Peyer's patch (tissue), 4 donors: ENCODE results near the gene GPR139. TPM values are rescaled to one million over a fixed set of nuclear protein-coding genes. Genes with fewer than 3 reads are reported as not detected.

Source experiments
- DNase-seq, 3 donors: peaks; one replicate each; pipeline ENCODE4 v3.0.0-alpha.2; 2017 to 2019
- H3K27ac ChIP-seq, 4 donors: fragments of 200-600 bp; sonication (generic); one replicate each; pipeline ENCODE4 v1.5.1; 2016 to 2019
- H3K27me3 ChIP-seq, 2 donors: fragments of 200-600 bp; sonication (generic); one replicate each; pipeline ENCODE4 v1.5.1; 2019
- H3K36me3 ChIP-seq, 3 donors: fragments of 200-600 bp; sonication (generic); one replicate each; pipeline ENCODE4 v1.5.1; 2016 to 2019
- H3K4me1 ChIP-seq, 4 donors: fragments of 200-600 bp; sonication (generic); one replicate each; pipeline ENCODE4 v1.5.1; 2016 to 2019
- H3K4me3 ChIP-seq, 4 donors: fragments of 200-600 bp; sonication (generic); 1 replicate in 3 of 4; 2 replicates in 1 of 4; pipeline ENCODE4 v1.5.1; 2016 to 2019; ENCODE audit warnings: mild to moderate bottlenecking in 1 of 4
- H3K9me3 ChIP-seq, 4 donors: fragments of 200-600 bp; sonication (generic); one replicate each; pipeline ENCODE4 v1.5.1; 2016 to 2019; ENCODE audit warnings: mild to moderate bottlenecking in 1 of 4
- POLR2A ChIP-seq, 2 donors: fragments of 450-650 bp; IDR thresholded peaks; one replicate each; pipeline ENCODE4 v1.5.1; 2017; ENCODE audit warnings: antibody characterized with exemption in 2 of 2, mild to moderate bottlenecking in 2 of 2, moderate library complexity in 2 of 2
- total RNA-seq, 4 donors: library from RNA; depleted of rRNA; stranded (reverse); fragments of >200 nt; gene quantifications; one replicate each; pipeline ENCODE4 v1.1.0, GENCODE V29; 2016
- TF ChIP-seq, protein P1 (sequence below), 6 experiments: fragments of 450-650 bp in 4 of 6; fragments of 200-600 bp in 2 of 6; sonication (generic) in 1 of 6; IDR thresholded peaks; one replicate each; pipeline ENCODE4 v1.5.1; 2017 to 2019; ENCODE audit warnings: antibody characterized with exemption in 6 of 6, mild to moderate bottlenecking in 3 of 6, moderate library complexity in 1 of 6

Gene GPR139
- total RNA-seq, 4 donors from 2014 or later: not detected

DNA sequence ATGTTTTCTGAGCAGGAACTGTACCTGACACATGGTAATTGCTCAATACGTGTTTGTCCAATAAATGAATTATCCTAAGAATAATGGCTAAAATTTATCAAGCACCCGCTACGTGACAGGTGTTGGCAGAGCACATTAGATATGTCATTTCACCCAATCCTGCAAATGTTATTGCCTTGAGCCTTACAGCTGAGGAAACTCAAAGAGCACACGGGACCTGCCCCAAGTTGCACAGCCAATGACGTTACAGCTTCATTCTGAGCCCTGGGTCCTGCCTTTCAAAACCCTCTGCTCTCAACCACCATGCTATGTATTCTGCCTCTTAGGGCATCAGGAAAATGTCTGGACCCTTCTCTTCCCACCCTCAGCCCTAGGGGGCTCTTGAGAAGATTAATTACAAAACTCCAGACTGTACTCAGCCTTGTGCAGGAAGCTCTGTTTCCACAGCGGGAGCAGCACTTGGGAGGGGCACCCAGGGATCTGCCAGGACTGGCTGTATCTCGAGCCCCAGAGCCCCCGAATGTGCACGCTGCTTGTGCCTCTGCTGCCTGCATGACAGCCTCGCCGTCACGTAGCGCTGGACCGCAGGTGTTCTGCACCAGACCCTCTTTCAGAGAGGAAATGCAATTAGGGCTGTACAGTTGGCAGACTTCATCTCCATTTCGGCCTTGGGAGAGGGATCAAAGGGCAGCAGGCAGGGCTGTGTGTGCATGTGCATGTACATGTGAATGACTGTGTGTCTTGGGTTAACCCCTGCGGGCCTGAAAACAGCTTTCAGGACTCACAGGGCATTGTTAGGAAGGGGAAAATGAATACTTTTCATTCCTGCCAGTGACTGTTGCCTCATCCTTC is 71.6 kb downstream of the GPR139 start:
- Histone ChIP-seq H3K27ac (no peak overlapping the region), H3K27me3 (no peaks in the 10 kb centered on the region), H3K4me3 (peak overlapping the region in 1 of 4 donors; percentile 26), H3K4me1 (no peaks in the 10 kb centered on the region), H3K9me3 (no peaks in the 10 kb centered on the region), H3K36me3 (no peaks in the 10 kb centered on the region)
- DNase-seq: peak in 2 of 3 donors; percentile 57 to 65
- TF ChIP-seq, protein P1, sequence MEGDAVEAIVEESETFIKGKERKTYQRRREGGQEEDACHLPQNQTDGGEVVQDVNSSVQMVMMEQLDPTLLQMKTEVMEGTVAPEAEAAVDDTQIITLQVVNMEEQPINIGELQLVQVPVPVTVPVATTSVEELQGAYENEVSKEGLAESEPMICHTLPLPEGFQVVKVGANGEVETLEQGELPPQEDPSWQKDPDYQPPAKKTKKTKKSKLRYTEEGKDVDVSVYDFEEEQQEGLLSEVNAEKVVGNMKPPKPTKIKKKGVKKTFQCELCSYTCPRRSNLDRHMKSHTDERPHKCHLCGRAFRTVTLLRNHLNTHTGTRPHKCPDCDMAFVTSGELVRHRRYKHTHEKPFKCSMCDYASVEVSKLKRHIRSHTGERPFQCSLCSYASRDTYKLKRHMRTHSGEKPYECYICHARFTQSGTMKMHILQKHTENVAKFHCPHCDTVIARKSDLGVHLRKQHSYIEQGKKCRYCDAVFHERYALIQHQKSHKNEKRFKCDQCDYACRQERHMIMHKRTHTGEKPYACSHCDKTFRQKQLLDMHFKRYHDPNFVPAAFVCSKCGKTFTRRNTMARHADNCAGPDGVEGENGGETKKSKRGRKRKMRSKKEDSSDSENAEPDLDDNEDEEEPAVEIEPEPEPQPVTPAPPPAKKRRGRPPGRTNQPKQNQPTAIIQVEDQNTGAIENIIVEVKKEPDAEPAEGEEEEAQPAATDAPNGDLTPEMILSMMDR (IDR thresholded peaks at IDR 0.05): no peak
- no peak for TF ChIP-seq POLR2A (IDR thresholded peaks at IDR 0.05)

- DNase-seq: no peak
- H3K27me3 ChIP-seq: no peaks in the 10 kb centered on the region
- H3K27ac ChIP-seq: no peak overlapping the region
- H3K4me3 ChIP-seq: no peak overlapping the region
- TF ChIP-seq, protein P1 (IDR thresholded peaks at IDR 0.05): no peak
- TF ChIP-seq POLR2A (IDR thresholded peaks at IDR 0.05): no peak
- no peaks in the 10 kb centered on the region for H3K9me3 ChIP-seq
- no peaks in the 10 kb centered on the region for H3K36me3 ChIP-seq
- no peaks in the 10 kb centered on the region for H3K4me1 ChIP-seq
Measured at GRCh38 chr16:19997734-19998133, 76.0 kb downstream of the GPR139 start.

- DNase-seq: no peak
- H3K27me3 ChIP-seq: no peaks in the 10 kb centered on the region
- no peak overlapping the region for H3K27ac ChIP-seq
- H3K4me3 ChIP-seq: no peak overlapping the region
- TF ChIP-seq, protein P1 (IDR thresholded peaks at IDR 0.05): no peak
- TF ChIP-seq POLR2A (IDR thresholded peaks at IDR 0.05): no peak
- H3K9me3 ChIP-seq: no peaks in the 10 kb centered on the region
- H3K4me1 ChIP-seq: no peaks in the 10 kb centered on the region
- no peaks in the 10 kb centered on the region for H3K36me3 ChIP-seq
Measured at GRCh38 chr16:19997264-19997663, 76.4 kb downstream of the GPR139 start.

GRCh38 chr16:19994466-19995170 is 79.1 kb downstream of the GPR139 start:
- Histone ChIP-seq H3K27ac (no peak overlapping the region), H3K4me3 (no peak overlapping the region), H3K4me1 (no peaks in the 10 kb centered on the region), H3K27me3 (no peaks in the 10 kb centered on the region), H3K36me3 (no peaks in the 10 kb centered on the region), H3K9me3 (no peaks in the 10 kb centered on the region)
- DNase-seq: no peak
- TF ChIP-seq, protein P1 (IDR thresholded peaks at IDR 0.05): no peak
- TF ChIP-seq POLR2A (IDR thresholded peaks at IDR 0.05): no peak

DNA sequence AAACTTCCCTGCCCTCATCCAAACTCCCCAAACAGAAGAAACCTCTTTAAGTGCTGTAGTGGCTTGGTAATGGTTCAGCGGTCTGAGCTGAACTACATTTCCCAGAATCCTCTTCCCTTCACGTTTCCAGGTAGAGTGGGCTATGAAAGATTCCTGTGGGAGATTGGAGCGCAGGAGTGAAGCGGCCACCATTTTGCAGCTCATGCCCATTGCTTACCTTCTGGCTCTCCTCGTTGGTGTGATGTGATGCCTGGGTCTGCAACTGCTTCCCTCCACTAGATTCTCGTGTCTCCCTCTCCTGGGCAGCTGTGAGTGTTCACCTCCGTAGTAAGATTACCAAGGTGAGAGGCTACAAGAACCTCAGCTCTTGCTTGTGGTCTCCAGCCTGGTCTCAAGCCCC is 82.1 kb downstream of the GPR139 start:
- Histone ChIP-seq H3K27me3 (no peaks in the 10 kb centered on the region), H3K27ac (no peak overlapping the region), H3K4me1 (no peaks in the 10 kb centered on the region), H3K36me3 (no peaks in the 10 kb centered on the region), H3K9me3 (no peaks in the 10 kb centered on the region), H3K4me3 (no peak overlapping the region)
- TF ChIP-seq, protein P1 (IDR thresholded peaks at IDR 0.05): no peak
- TF ChIP-seq POLR2A (IDR thresholded peaks at IDR 0.05): no peak
- no peak for DNase-seq
